Trophoblast cell (in vitro differentiated cells and primary cell): Measurements from ENCODE around the gene GULP1.

Experiments
- DNase-seq, 2 donors: peaks; one replicate each; pipeline ENCODE4 v3.0.0-alpha.2; 2016
- H2AFZ ChIP-seq: 2 replicates; pipeline ENCODE4 v1.6.1; 2013; ENCODE audit warnings: low read length, moderate library complexity, mild to moderate bottlenecking; ENCODE audit not compliant: insufficient read depth, poor library complexity
- H2AK5ac ChIP-seq: 2 replicates; pipeline ENCODE4 v1.6.1; 2013; ENCODE audit warnings: mild to moderate bottlenecking, low read length
- H2BK120ac ChIP-seq: 2 replicates; pipeline ENCODE4 v1.6.1; 2013; ENCODE audit warnings: low read length, mild to moderate bottlenecking, moderate library complexity; ENCODE audit not compliant: insufficient read depth, poor library complexity
- H2BK12ac ChIP-seq: 2 replicates; pipeline ENCODE4 v1.6.1; 2013; ENCODE audit warnings: mild to moderate bottlenecking, low read length, moderate library complexity
- H2BK5ac ChIP-seq: 2 replicates; pipeline ENCODE4 v1.6.1; 2013; ENCODE audit warnings: low read length, low read depth, moderate library complexity, mild to moderate bottlenecking; ENCODE audit not compliant: poor library complexity
- H3K14ac ChIP-seq: 2 replicates; pipeline ENCODE4 v1.6.1; 2013; ENCODE audit warnings: mild to moderate bottlenecking, low read length
- H3K18ac ChIP-seq: 2 replicates; pipeline ENCODE4 v1.6.1; 2013; ENCODE audit warnings: mild to moderate bottlenecking, low read length
- H3K23ac ChIP-seq: 2 replicates; pipeline ENCODE4 v1.6.1; 2013; ENCODE audit warnings: low read length
- H3K27ac ChIP-seq: 2 replicates; pipeline ENCODE4 v1.5.1; 2013; ENCODE audit warnings: low read depth, mild to moderate bottlenecking, inconsistent platforms, low read length, moderate library complexity
- H3K27me3 ChIP-seq: 2 replicates; pipeline ENCODE4 v1.6.1; 2013; ENCODE audit warnings: inconsistent platforms, mild to moderate bottlenecking, low read length, moderate library complexity; ENCODE audit not compliant: insufficient read depth
- H3K36me3 ChIP-seq, 2 experiments: 1 replicate in 1 of 2; 2 replicates in 1 of 2; pipeline ENCODE4 v1.6.1; 2013; ENCODE audit warnings: low read length in 2 of 2, mild to moderate bottlenecking in 2 of 2, moderate library complexity in 1 of 2; ENCODE audit not compliant: insufficient read depth in 2 of 2, control insufficient read depth in 1 of 2
- H3K4ac ChIP-seq: 2 replicates; pipeline ENCODE4 v1.6.1; 2013; ENCODE audit warnings: low read depth, mild to moderate bottlenecking, low read length, moderate library complexity
- H3K4me1 ChIP-seq, 2 experiments: 1 replicate in 1 of 2; 2 replicates in 1 of 2; pipeline ENCODE4 v1.6.1; 2013; ENCODE audit warnings: low read length in 2 of 2, mild to moderate bottlenecking in 2 of 2, moderate library complexity in 1 of 2; ENCODE audit not compliant: insufficient read depth in 2 of 2, control insufficient read depth in 1 of 2
- H3K4me2 ChIP-seq: 2 replicates; pipeline ENCODE4 v1.6.1; 2013; ENCODE audit warnings: inconsistent platforms, mild to moderate bottlenecking, low read length, moderate library complexity
- H3K4me3 ChIP-seq: 2 replicates; pipeline ENCODE4 v1.5.1; 2013; ENCODE audit warnings: mild to moderate bottlenecking, low read depth, low read length, inconsistent platforms
- H3K79me1 ChIP-seq: one replicate; pipeline ENCODE4 v1.6.1; 2013; ENCODE audit warnings: low read length
- H3K79me2 ChIP-seq: 2 replicates; pipeline ENCODE4 v1.6.1; 2013; ENCODE audit warnings: low read length, mild to moderate bottlenecking; ENCODE audit not compliant: control insufficient read depth, insufficient read depth, poor library complexity
- H3K9ac ChIP-seq: 2 replicates; pipeline ENCODE4 v1.6.1; 2013; ENCODE audit warnings: mild to moderate bottlenecking, low read length
- H3K9me3 ChIP-seq: 2 replicates; pipeline ENCODE4 v1.6.1; 2013; ENCODE audit warnings: low read depth, mild to moderate bottlenecking, control low read depth, inconsistent platforms, low read length; ENCODE audit not compliant: insufficient read depth
- H4K12ac ChIP-seq: 2 replicates; pipeline ENCODE4 v1.6.1; 2013; ENCODE audit warnings: low read depth, mild to moderate bottlenecking, low read length, moderate library complexity
- H4K8ac ChIP-seq: 2 replicates; pipeline ENCODE4 v1.6.1; 2013; ENCODE audit warnings: low read depth, mild to moderate bottlenecking, low read length, moderate library complexity
- H4K91ac ChIP-seq: one replicate; pipeline ENCODE4 v1.6.1; 2013; ENCODE audit warnings: low read depth, mild to moderate bottlenecking, low read length, moderate library complexity
- WGBS: extraction: QIAGEN DNeasy Blood & Tissue Kit; methylation state at CpG from one replicate; pipeline ENCODE4 v1.1.7; 2013; ENCODE audit warnings: missing lambda C conversion rate; ENCODE audit not compliant: insufficient read length, insufficient coverage; ENCODE audit errors: extremely low coverage; 5-methylcytosine and 5-hydroxymethylcytosine counted together

The GULP1 gene

GRCh38 chr2:188308483-188308882, 16.8 kb downstream of the GULP1 start:
- H3K4me1 ChIP-seq: peaks cover 6 to 10% of the 10 kb centered on the region in 2 experiments
- no peaks in the 10 kb centered on the region for H3K27me3 ChIP-seq
- H3K4ac ChIP-seq: no peak overlapping the region
- no peaks in the 10 kb centered on the region for H3K79me2 ChIP-seq
- no peak overlapping the region for H2AK5ac ChIP-seq
- WGBS: no CpG with 5 or more reads among the region's 2 CpGs
- H3K36me3 ChIP-seq: no peaks in the 10 kb centered on the region
- H2AFZ ChIP-seq: no peak overlapping the region
- no peak overlapping the region for H2BK5ac ChIP-seq
- DNase-seq: no peak
- H4K8ac ChIP-seq: no peak overlapping the region
- H3K18ac ChIP-seq: no peak overlapping the region
- H3K9ac ChIP-seq: no peak overlapping the region
- no peak overlapping the region for H2BK12ac ChIP-seq
- H3K14ac ChIP-seq: no peak overlapping the region
- no peak overlapping the region for H2BK120ac ChIP-seq
- H3K23ac ChIP-seq: no peak overlapping the region
- H3K9me3 ChIP-seq: no peaks in the 10 kb centered on the region
- H3K4me2 ChIP-seq: no peak overlapping the region
- H4K91ac ChIP-seq: no peak overlapping the region
- no peak overlapping the region for H4K12ac ChIP-seq
- peaks cover 10% of the 10 kb centered on the region for H3K79me1 ChIP-seq
- no peak overlapping the region for H3K4me3 ChIP-seq
- no peak overlapping the region for H3K27ac ChIP-seq

- Histone ChIP-seq H3K79me2 (no peaks in the 10 kb centered on the region), H2BK120ac (no peak overlapping the region), H2BK12ac (no peak overlapping the region), H3K18ac (no peak overlapping the region), H3K9ac (no peak overlapping the region), H3K14ac (no peak overlapping the region), H3K23ac (no peak overlapping the region), H3K36me3 (no peaks in the 10 kb centered on the region), H3K4me1 (peaks cover 6 to 9% of the 10 kb centered on the region in 2 experiments), H2AFZ (no peak overlapping the region), H2AK5ac (no peak overlapping the region), H3K27ac (no peak overlapping the region), H2BK5ac (no peak overlapping the region), H3K4me3 (no peak overlapping the region), H4K91ac (no peak overlapping the region), H3K4me2 (no peak overlapping the region), H4K12ac (no peak overlapping the region), H3K4ac (no peak overlapping the region), H4K8ac (no peak overlapping the region), H3K9me3 (no peaks in the 10 kb centered on the region), H3K27me3 (no peaks in the 10 kb centered on the region), H3K79me1 (peaks cover 8% of the 10 kb centered on the region)
- DNase-seq: no peak
- no CpG with 5 or more reads among the region's 4 CpGs for WGBS
Observed at GRCh38 chr2:188309364-188309763, 17.7 kb downstream of the GULP1 start.

GRCh38 chr2:188314314-188315054, 22.8 kb downstream of the GULP1 start:
- Histone ChIP-seq H2BK5ac (no peak overlapping the region), H3K4me1 (peaks cover 0 to 2% of the 10 kb centered on the region in 2 experiments), H3K27ac (peak overlapping the region; percentile 17), H4K8ac (no peak overlapping the region), H3K79me2 (no peaks in the 10 kb centered on the region), H2AK5ac (no peak overlapping the region), H3K14ac (no peak overlapping the region), H3K4me2 (no peak overlapping the region), H3K36me3 (no peaks in the 10 kb centered on the region), H3K27me3 (no peaks in the 10 kb centered on the region), H2BK120ac (no peak overlapping the region), H3K9ac (no peak overlapping the region), H3K4ac (peak overlapping the region; percentile 55), H4K91ac (peak overlapping the region; percentile 43), H3K18ac (no peak overlapping the region), H4K12ac (no peak overlapping the region), H3K23ac (no peak overlapping the region), H2BK12ac (no peak overlapping the region), H3K4me3 (no peak overlapping the region), H2AFZ (no peak overlapping the region), H3K9me3 (no peaks in the 10 kb centered on the region), H3K79me1 (no peaks in the 10 kb centered on the region)
- no CpG with 5 or more reads among the region's 6 CpGs for WGBS
- DNase-seq: no peak

- H3K9me3 ChIP-seq: no peaks in the 10 kb centered on the region
- H2BK12ac ChIP-seq: no peak overlapping the region
Observed at GRCh38 chr2:188315750-188316149, 24.1 kb downstream of the GULP1 start.

More at GRCh38 chr2:188315750-188316149, 24.1 kb downstream of the GULP1 start:
- H3K79me2 ChIP-seq: no peaks in the 10 kb centered on the region
- H3K27ac ChIP-seq: no peak overlapping the region
- H2AFZ ChIP-seq: no peak overlapping the region
- no peak overlapping the region for H3K4me3 ChIP-seq
- no peak overlapping the region for H4K8ac ChIP-seq
- 100% methylated on average over 1 of the region's 4 CpGs for WGBS
- no peak overlapping the region for H2BK120ac ChIP-seq
- DNase-seq: no peak
- H3K23ac ChIP-seq: no peak overlapping the region
- H3K4ac ChIP-seq: no peak overlapping the region
- H4K12ac ChIP-seq: no peak overlapping the region
- no peak overlapping the region for H3K14ac ChIP-seq
- H2AK5ac ChIP-seq: no peak overlapping the region
- H3K4me1 ChIP-seq: peaks cover 0 to 2% of the 10 kb centered on the region in 2 experiments
- H3K79me1 ChIP-seq: no peaks in the 10 kb centered on the region
- H3K9ac ChIP-seq: no peak overlapping the region
- no peak overlapping the region for H4K91ac ChIP-seq
- H3K4me2 ChIP-seq: no peak overlapping the region
- no peak overlapping the region for H2BK5ac ChIP-seq
- H3K36me3 ChIP-seq: no peaks in the 10 kb centered on the region
- no peak overlapping the region for H3K18ac ChIP-seq
- H3K27me3 ChIP-seq: no peaks in the 10 kb centered on the region
